ENCODE data around the gene WDR33. TPM values are rescaled to one million over a fixed set of nuclear protein-coding genes. Genes with fewer than 3 reads are reported as not detected.

WDR33 gene
- total and polyA plus RNA-seq, 9 donors: 25.6 to 36.4 (median 28.9) TPM

DNA sequence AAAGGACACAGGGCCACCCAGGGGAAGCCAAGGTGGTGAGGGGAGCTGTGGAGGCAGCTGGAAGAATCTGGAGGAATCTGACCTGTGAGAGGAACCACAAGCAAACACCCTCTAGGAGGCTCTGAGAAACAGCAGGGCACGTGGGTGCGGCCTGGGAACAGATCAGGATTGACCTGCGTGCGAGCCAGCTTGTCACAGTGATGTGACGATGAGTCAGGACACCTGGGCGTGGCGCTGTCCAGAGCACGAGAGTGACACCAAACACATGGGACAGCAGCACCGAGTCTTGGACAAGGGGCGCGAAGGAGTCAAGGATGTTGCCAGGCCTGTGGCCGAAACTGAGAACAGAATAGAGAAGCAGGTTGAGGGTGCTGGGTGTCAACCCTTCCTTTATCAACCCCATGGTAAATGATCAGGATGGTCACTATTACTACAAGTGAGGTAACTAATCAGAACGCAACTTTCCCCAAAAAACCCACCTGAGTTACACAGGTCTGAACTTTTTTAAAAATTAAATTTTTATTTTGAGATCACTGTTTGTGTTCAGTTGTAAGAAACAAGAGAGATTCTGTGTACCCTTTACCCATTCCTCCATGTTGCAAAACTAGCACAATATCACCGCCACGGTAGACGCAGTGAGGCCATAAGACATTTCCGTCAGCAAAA is 110.3 kb downstream of the WDR33 start:
- peak overlapping the region; percentile 96 for H3K27ac ChIP-seq (ENCODE audit: low read length)
- peak; percentile 28 for DNase-seq
- 50% methylated on average over 10 of the region's 17 CpGs for WGBS (ENCODE audit: insufficient coverage)
- H3K4me1 ChIP-seq (ENCODE audit: control insufficient read depth, insufficient read depth, low read length): peaks cover 15% of the 10 kb centered on the region
- no peaks in the 10 kb centered on the region for H3K27me3 ChIP-seq (ENCODE audit: control insufficient read depth, insufficient read depth, low read length)
- H3K9me3 ChIP-seq (replicated peaks; ENCODE audit: control insufficient read depth, low read depth, low read length): no peaks in the 10 kb centered on the region
- H3K36me3 ChIP-seq (ENCODE audit: control insufficient read depth, insufficient read depth, low read length): peaks cover 5% of the 10 kb centered on the region
- H3K4me3 ChIP-seq (ENCODE audit: low read length): peak overlapping the region; percentile 68

DNA sequence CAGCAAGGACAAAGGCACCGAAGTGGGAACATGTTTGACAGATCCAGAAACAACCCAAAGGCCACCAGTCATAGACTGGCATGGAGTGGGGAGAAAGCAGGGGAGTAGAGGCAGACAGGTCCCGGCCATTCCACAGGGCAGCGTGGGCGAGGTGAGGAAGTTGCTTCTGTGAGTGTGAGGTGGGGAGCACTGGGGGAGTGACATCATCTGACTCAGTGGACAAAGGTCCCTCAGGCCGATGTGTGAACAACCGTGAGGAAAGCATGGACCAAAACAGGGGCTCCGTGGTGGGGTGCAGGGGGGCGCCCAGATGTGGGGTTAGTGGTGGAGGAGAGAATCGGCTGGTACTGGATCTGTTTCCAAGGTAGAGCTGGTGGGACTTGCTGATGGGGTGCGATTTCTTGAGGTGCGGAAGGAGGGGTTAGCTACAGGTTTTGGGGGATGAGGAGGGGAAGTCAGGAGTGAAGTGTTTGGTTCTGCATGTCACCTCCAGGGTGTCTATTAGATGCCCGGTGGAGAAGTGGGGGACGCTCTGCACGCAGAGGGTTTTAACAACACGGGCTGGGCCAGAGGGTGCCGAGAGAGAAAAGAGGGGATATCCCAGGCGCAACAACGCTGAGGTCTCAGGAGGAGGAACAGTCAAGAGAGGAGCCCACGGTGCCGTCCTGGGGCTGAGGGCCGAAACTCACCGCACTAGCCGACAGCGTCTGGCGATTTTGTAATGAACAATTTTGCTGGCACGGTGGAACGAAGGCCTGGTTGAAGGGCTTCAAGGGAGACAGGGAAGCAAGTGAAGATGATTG is 112.2 kb downstream of the WDR33 start:
- Histone ChIP-seq H3K27ac (ENCODE audit: low read length) (no peak overlapping the region), H3K36me3 (ENCODE audit: control insufficient read depth, insufficient read depth, low read length) (peaks cover 5% of the 10 kb centered on the region), H3K27me3 (ENCODE audit: control insufficient read depth, insufficient read depth, low read length) (no peaks in the 10 kb centered on the region), H3K9me3 (replicated peaks; ENCODE audit: control insufficient read depth, low read depth, low read length) (no peaks in the 10 kb centered on the region), H3K4me3 (ENCODE audit: low read length) (no peak overlapping the region), H3K4me1 (ENCODE audit: control insufficient read depth, insufficient read depth, low read length) (peaks cover 15% of the 10 kb centered on the region)
- no peak for DNase-seq
- WGBS (ENCODE audit: insufficient coverage): 92% methylated on average over 27 of the region's 27 CpGs

DNA sequence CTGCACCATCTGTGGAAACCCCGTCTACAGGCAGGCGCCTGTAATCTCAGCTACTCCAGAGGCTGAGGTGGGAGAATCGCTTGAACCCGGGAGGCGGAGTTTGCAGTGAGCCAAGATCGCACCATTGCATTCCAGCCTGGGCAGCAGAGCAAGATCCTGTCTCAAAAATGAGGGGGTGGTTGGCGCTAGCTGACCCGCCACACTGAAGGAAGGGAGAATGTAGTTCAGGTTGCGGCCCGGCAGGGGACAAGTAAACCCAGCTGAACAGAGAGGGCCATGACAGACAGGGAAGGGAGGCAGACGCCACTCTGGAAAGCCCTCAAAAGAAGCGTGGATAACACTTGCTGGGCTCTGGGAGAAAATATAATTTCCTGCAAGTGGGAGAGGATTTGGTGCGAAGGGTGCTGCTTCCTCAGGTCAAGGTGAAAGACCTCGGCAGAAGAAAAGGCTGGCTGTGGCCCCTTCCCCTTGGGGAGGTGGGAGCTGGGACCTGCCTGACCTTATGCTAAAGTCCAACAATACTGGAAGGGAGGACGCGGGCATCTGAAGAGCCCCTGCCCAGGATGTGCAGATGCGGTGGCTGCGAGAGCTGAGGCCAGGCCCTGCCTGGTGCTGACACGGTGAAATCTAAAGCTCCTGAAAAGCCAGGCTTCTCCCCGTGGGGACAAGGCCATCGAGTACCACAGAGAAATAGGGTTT is 113.3 kb downstream of the WDR33 start:
- Histone ChIP-seq H3K27ac (ENCODE audit: low read length) (no peak overlapping the region), H3K27me3 (ENCODE audit: control insufficient read depth, insufficient read depth, low read length) (no peaks in the 10 kb centered on the region), H3K4me1 (ENCODE audit: control insufficient read depth, insufficient read depth, low read length) (peaks cover 8% of the 10 kb centered on the region), H3K9me3 (replicated peaks; ENCODE audit: control insufficient read depth, low read depth, low read length) (no peaks in the 10 kb centered on the region), H3K4me3 (ENCODE audit: low read length) (no peak overlapping the region), H3K36me3 (ENCODE audit: control insufficient read depth, insufficient read depth, low read length) (no peaks in the 10 kb centered on the region)
- DNase-seq: no peak
- 84% methylated on average over 21 of the region's 21 CpGs for WGBS (ENCODE audit: insufficient coverage)

DNA sequence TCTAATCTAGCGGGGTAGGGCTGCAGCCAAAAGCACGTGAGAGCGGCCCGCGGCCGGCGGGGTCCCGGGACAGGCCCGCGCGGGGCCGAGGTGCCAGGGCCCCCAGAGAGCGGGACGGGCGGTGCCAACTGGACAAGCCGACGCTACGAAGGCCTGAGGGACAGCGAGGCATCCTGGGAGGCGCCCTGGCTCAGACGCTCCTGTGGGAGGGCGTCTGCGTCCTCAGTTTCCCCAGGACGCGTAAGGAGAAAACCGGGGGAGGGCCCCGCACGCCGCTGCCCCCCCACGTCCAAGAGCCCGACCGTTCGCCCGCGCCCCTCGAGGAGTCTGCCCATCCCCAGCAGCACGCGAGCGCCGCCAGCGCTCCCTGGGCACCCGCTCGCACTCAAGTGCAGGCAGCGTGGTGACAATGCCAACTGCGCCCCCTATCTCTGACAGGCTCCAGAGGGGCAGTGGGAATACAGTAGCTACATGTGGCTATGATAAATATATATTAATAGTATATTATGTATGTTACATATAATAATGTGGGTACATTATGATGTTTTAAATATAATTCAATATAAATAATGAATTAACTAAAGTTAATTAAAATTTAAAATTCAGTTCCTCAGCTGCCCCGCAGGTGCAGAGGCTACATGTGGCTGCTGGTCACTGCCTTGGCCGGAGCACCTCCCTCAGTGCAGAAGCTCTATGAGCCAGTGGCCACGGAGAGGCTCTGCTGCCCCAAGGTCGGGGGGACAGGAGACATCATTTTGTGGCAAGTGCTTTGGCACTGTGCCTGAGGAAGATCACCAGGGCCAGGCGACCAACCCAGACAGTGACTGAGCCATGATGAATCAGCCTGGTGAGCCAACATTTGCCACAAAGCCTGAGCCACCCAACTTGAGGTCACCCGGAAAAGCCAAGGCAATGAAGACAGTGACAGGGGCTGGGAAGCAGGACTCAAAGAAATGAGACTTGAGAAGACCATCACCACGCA is 115.2 kb downstream of the WDR33 start:
- 22% methylated on average over 44 of the region's 52 CpGs for WGBS (ENCODE audit: insufficient coverage)

DNA sequence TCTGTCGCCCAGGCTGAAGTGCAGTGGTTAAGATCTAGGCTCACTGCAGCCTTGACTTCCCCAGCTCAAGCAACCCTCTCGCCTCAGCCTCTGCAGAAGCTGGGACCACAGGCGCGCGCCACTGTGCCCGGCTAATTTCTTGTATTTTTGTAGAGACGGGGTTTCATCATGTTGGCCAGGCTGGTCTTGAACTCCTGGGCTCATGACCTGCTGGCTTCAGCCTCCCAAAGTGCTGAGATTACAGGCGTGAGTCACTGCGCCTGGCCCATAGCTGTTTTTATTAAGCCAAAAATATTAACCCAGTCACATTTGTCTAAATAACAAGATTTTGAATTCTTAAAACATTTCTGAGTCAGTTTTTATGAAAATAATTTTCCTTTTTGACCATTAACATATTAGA is 116.0 kb downstream of the WDR33 start:
- peaks cover 12% of the 10 kb centered on the region for H3K9me3 ChIP-seq (replicated peaks; ENCODE audit: control insufficient read depth, low read depth, low read length)
- 98% methylated on average over 5 of the region's 9 CpGs for WGBS (ENCODE audit: insufficient coverage)
- no peaks in the 10 kb centered on the region for H3K36me3 ChIP-seq (ENCODE audit: control insufficient read depth, insufficient read depth, low read length)
- no peak for DNase-seq
- H3K4me1 ChIP-seq (ENCODE audit: control insufficient read depth, insufficient read depth, low read length): peaks cover 2% of the 10 kb centered on the region
- no peaks in the 10 kb centered on the region for H3K27me3 ChIP-seq (ENCODE audit: control insufficient read depth, insufficient read depth, low read length)
- H3K27ac ChIP-seq (ENCODE audit: low read length): no peak overlapping the region
- H3K4me3 ChIP-seq (ENCODE audit: low read length): no peak overlapping the region

More for the DNA sequence above, 115.2 kb downstream of the WDR33 start:
- DNase-seq: peak; percentile 48
- no peak overlapping the region for H3K27ac ChIP-seq (ENCODE audit: low read length)
- H3K27me3 ChIP-seq (ENCODE audit: control insufficient read depth, insufficient read depth, low read length): no peaks in the 10 kb centered on the region
- no peaks in the 10 kb centered on the region for H3K36me3 ChIP-seq (ENCODE audit: control insufficient read depth, insufficient read depth, low read length)
- H3K9me3 ChIP-seq (replicated peaks; ENCODE audit: control insufficient read depth, low read depth, low read length): peaks cover 5% of the 10 kb centered on the region
- H3K4me1 ChIP-seq (ENCODE audit: control insufficient read depth, insufficient read depth, low read length): peaks cover 7% of the 10 kb centered on the region
- H3K4me3 ChIP-seq (ENCODE audit: low read length): peak overlapping the region; percentile 27

DNA sequence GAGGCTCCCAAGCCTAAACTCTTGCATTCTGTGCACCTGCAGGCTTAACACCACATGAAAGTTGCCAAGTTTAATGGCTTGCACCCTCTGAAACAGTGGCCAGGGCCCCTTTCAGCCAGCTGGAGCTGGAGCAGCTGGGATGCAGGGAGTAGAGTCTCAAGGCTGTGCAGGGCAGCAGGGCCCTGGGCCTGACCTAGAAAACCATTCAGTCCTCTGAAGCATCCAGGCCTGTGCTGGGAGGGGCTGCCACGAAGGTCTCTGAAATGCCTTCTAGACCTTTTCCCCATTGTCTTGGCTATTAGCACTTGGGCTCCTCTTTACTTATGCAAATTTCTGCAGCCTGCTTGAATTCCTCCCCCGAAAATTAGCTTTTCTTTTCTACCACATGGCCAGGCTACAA is 120.3 kb downstream of the WDR33 start:
- no peaks in the 10 kb centered on the region for H3K36me3 ChIP-seq (ENCODE audit: control insufficient read depth, insufficient read depth, low read length)
- no peak overlapping the region for H3K4me3 ChIP-seq (ENCODE audit: low read length)
- H3K27me3 ChIP-seq (ENCODE audit: control insufficient read depth, insufficient read depth, low read length): no peaks in the 10 kb centered on the region
- no peak overlapping the region for H3K27ac ChIP-seq (ENCODE audit: low read length)
- no peak for DNase-seq
- peaks cover 12% of the 10 kb centered on the region for H3K9me3 ChIP-seq (replicated peaks; ENCODE audit: control insufficient read depth, low read depth, low read length)
- 87% methylated on average over 2 of the region's 2 CpGs for WGBS (ENCODE audit: insufficient coverage)
- no peaks in the 10 kb centered on the region for H3K4me1 ChIP-seq (ENCODE audit: control insufficient read depth, insufficient read depth, low read length)

DNA sequence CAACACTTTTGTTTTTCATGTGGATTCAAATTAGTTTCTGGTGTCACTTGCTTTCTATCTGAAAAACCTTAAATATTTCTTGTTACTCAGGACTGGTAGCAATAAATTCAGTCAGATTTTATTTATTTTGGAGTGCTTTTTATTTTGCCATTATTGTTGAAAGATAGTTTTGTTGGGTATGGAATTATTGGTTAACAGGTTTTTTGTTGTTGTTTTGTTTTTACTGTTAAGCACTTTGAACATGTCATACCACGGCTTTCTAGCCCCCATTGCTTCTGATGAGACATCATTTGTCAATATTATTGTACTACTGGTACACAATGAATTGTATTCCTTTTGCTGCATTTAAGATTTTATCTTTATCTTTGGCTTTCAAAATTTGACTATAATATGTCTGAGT is 122.6 kb downstream of the WDR33 start:
- no peak overlapping the region for H3K27ac ChIP-seq (ENCODE audit: low read length)
- H3K36me3 ChIP-seq (ENCODE audit: control insufficient read depth, insufficient read depth, low read length): no peaks in the 10 kb centered on the region
- H3K4me1 ChIP-seq (ENCODE audit: control insufficient read depth, insufficient read depth, low read length): peaks cover 6% of the 10 kb centered on the region
- peaks cover 12% of the 10 kb centered on the region for H3K9me3 ChIP-seq (replicated peaks; ENCODE audit: control insufficient read depth, low read depth, low read length)
- whole genome bisulfite sequencing (ENCODE audit: insufficient coverage): no CpG with 5 or more reads among the region's 1 CpG
- DNase-seq: no peak
- H3K4me3 ChIP-seq (ENCODE audit: low read length): no peak overlapping the region
- no peaks in the 10 kb centered on the region for H3K27me3 ChIP-seq (ENCODE audit: control insufficient read depth, insufficient read depth, low read length)

DNA sequence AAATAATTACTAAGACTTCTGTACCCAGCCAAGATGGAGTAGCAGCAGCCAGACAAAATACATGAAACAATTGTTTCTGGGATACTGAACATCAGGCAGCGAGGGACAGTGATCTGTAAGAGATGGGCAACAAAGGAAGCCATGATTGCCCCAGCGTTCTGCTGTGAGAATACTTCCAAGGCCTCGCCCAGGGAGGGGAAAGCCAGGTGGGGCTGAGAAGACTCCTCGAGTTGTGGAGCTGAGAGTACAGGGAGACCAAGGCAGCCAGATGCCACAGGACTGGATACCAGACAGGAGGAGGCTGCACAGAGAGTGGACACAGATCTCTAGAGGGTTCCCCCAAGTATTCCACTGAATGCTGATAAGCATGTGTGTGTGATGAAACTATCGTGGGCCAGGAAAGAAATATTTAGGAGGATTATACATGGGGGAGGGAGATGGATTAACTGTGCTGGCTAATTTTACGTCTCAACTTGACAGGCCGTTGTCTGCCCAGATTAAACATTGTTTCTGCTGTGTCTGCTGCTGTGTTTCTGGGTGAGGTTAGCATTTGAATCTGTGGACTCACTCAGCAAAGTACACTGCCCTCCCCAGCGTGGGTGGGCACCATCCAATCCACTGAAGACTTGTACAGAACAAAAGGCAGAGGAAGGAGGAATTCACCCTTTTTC is 125.4 kb downstream of the WDR33 start:
- no peak for DNase-seq
- Histone ChIP-seq H3K9me3 (replicated peaks; ENCODE audit: control insufficient read depth, low read depth, low read length) (peaks cover 5% of the 10 kb centered on the region), H3K4me3 (ENCODE audit: low read length) (no peak overlapping the region), H3K27me3 (ENCODE audit: control insufficient read depth, insufficient read depth, low read length) (peaks cover 2% of the 10 kb centered on the region), H3K36me3 (ENCODE audit: control insufficient read depth, insufficient read depth, low read length) (no peaks in the 10 kb centered on the region), H3K27ac (ENCODE audit: low read length) (no peak overlapping the region), H3K4me1 (ENCODE audit: control insufficient read depth, insufficient read depth, low read length) (peaks cover 20% of the 10 kb centered on the region)
- 55% methylated on average over 7 of the region's 8 CpGs for WGBS (ENCODE audit: insufficient coverage)

DNA sequence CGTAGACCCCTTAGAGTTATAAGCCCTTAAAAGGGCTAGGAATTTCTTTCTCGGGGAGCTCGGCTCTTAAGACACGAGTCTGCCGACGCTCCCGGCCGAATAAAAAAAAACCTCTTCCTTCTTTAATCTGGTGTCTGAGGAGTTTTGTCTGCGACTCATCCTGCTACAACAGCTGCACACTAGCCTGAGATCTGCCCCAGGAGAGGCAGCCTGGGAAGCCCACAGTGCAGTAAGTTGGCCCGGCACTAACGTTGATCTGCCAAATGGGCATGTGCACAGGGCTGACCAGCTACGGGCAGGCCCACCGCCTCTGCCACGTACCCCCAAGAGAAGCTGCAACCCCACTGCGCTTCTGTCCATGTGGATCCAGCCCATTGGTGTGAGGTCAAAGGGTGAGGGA is 127.2 kb downstream of the WDR33 start:
- Histone ChIP-seq H3K27ac (ENCODE audit: low read length) (no peak overlapping the region), H3K36me3 (ENCODE audit: control insufficient read depth, insufficient read depth, low read length) (no peaks in the 10 kb centered on the region), H3K9me3 (replicated peaks; ENCODE audit: control insufficient read depth, low read depth, low read length) (no peaks in the 10 kb centered on the region), H3K4me3 (ENCODE audit: low read length) (no peak overlapping the region), H3K27me3 (ENCODE audit: control insufficient read depth, insufficient read depth, low read length) (peaks cover 4% of the 10 kb centered on the region), H3K4me1 (ENCODE audit: control insufficient read depth, insufficient read depth, low read length) (peaks cover 21% of the 10 kb centered on the region)
- 24% methylated on average over 2 of the region's 15 CpGs for WGBS (ENCODE audit: insufficient coverage)
- DNase-seq: peak; percentile 57
